ENCODE measurements around the gene XAGE5.
"Not testable (repeated sequence)": the region's sequence is repeated elsewhere in the genome, so short reads cannot be mapped to it uniquely, and the experiment has no call there.

XAGE5 gene, protein sequence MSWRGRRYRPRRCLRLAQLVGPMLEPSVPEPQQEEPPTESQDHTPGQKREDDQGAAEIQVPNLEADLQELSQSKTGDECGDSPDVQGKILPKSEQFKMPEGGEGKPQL

DNA sequence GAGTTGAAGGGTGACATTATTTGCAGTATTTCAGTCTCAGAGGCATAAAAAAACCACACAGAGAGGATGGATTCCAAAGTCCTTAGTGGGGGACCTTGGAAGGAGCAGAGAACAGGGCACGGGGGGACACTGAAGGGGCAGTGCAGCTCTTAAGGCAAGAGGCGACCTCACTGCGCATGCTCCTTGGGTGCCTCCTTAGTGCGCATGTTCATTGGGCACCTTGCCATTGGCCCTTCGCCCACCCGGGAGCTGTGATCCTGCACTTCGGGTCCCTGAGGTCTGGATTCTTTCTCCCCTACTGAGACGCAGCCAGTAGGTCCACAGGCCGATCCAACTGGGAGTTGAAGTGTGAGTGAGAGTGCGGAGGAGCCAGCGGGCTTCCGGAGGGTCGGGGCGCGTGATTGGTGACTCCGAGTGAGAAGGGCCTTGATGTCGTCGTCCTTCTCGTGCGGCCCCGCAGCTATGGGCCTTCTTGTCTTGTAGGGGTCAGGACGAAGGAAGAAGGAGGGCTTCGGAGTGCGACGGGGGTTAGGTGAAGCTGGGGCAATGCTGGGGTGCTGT is at the start of gene XAGE5:
Gene XAGE5, plus strand, starts transcription at position 223 of the 561 bp plus-strand sequence. CDS start 1,280 bp downstream, outside the sequence.
- no peak for DNase-seq

GRCh38 chrX:52765983-52766382 is 45.1 kb upstream of the XAGE5 start:
- DNase-seq: not testable (repeated sequence)

GRCh38 chrX:52773504-52773903 is 37.6 kb upstream of the XAGE5 start:
- DNase-seq: not testable (repeated sequence)

- DNase-seq: not testable (repeated sequence)
These were observed 13.8 kb upstream of the XAGE5 start, which contains the start of gene SPANXN5 for GRCh38 chrX:52797327-52797726. TSS of gene SPANXN5 (minus strand) at chrX:52797427. CDS start at chrX:52797348, 79 bp downstream.

GRCh38 chrX:52804876-52805275 is 6.2 kb upstream of the XAGE5 start:
- DNase-seq: not testable (repeated sequence)

- no peak for DNase-seq
These were observed 8.7 kb downstream of the XAGE5 start for GRCh38 chrX:52819788-52820187.

DNA sequence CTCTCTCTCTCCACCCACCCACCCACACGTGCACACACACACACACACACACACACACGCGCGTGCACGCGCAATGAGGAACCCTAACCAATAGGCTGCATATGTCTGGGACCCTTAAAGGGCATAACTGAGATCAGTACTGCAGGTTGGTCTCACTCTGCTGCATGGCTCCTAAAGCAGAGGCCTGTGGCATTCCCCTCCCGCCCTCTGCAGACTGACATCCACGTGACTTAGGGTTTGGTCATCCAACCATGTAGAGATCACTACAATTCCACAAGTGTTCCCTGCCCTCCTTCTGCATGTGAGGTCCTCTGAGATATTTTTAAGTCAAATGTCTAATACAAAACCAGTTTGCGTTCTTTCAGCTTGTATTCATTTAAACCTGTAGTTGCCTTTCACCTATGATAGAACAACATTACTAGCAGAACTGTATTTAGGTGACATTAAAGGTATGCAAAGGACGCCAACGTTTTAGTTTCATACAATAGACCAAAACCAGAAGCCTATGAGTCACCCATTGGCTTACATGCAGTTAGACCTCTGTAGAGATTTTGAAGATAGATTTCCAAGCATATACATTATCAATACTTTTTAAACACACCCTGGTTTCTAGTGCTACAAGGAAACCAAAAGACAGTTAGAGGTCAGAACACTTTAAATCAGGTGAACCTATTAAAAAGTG is 10.1 kb downstream of the XAGE5 start:
- no peak for DNase-seq

GRCh38 chrX:52824608-52825007 is 13.5 kb downstream of the XAGE5 start:
- DNase-seq: no peak

DNA sequence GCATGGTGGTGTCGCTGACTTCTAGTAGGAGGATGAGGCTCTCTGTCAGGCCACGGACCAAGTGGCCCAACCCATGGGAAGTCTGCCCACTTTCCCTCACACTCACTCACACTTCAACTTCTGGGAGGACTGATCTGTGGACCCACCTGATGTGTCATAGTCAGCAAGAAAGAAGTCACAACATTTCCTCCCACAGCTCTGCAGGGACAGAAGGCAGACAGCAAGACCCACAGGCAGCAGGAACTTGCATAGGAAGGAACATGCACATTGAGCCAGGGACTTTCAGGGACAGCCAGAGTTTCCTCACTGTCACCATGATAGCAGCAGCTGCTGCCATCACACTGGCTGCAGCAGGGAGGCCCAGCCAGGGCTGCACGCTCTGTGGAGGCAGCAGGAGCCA is 19.5 kb downstream of the XAGE5 start:
- DNase-seq: no peak

GRCh38 chrX:52839137-52839536 is 28.1 kb downstream of the XAGE5 start:
- no peak for DNase-seq

GRCh38 chrX:52843619-52844018 is 32.5 kb downstream of the XAGE5 start:
- not testable (repeated sequence) for DNase-seq

DNA sequence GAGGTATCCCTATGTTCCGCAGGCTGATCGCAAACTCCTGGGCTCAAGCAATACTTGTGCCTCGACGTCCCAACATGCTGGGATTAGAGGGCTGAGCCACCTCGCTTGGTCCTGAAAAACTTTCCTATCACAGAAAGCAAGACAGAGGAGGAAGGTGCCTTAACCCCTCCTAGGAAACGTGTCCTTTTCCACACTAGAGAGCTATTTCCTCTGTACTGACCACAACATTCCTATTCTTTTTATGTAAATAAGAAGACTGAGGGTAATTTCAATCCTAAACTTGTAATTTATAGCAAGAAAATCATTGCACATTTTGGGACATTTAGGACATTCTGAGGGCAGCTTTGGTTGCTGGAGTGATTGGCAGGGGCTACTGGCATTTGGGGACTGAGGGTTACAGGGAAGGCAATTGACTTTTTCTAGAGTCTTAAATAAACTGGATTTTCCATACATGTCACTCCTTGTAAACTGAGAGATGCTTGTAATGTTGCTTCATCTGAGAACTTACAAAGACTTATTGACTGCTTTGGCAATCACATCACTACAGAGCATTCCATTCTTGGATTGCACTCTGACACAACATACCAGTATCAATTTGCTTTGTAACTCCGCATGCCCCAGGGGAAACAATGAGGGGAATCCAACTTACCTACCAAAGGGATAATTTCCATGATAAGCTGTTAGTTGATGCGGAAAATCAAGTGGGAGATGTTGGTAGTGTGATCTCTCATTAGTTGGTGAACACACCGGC is 41.2 kb downstream of the XAGE5 start:
- DNase-seq: no peak

DNA sequence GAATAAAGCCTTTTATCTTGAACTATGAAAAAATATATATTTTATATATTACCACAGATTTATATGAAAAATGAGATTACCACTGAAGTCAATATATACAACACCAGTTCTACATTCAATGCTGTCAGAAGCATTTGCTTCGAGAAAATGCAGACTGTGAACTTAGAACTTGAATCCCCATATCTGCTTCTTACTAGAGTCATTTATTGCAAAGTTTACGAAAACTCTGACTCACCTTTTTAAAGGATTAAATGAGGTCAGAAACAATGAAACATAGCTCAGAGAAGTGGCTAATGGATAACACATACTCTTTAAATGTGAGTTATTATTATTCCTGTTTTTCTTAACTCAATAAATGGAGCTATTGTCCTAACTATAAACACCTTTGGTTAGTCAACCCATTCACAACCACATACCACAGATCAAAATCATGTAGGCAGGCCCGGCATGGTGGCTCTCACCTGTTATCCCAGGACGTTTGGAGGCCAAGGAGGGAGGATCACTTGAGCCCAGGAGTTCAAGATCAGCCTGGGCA is 46.0 kb downstream of the XAGE5 start:
- DNase-seq: not testable (repeated sequence)

DNA sequence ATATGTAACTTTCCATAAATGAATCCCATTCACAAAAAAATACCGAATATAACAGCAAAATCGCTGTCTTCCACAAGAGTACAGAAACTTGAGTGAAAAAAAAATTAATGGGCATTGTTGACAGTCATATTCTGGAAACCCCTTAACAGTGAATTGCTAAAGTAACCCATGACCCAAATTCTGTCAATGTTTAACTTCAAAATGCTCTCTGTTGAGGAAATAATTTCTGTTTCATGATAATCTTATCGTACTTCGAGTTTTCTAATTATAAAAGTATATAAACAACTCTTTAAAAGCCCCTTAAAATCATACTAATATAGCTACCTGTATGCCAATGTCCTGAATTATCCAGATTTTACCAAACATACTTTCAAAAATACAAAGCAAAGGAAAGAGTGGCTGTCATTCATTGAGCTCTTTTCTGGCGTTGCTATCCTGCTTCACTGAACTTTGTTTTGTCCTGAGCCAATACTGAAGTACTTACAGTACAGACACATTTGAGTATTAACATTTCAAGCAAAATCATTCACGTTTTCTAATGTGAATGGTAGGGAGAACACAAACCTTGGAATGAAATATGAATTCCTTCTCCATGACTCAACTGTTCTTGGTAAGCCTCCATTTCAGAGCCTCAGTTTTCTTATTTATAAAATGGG is 54.4 kb downstream of the XAGE5 start:
- DNase-seq: no peak
